MM.1S (cell line): ENCODE data around the gene CREB5.

Experiments
- DNase-seq: peaks from one replicate; pipeline ENCODE4 v3.0.0-alpha.2; 2015
- H2AFZ ChIP-seq: fragments of 300-600 bp; sonication (generic); 2 replicates; pipeline ENCODE4 v1.6.0; 2016; ENCODE audit warnings: antibody characterized with exemption, low read length
- H3F3A ChIP-seq: fragments of 300-600 bp; sonication (generic); 2 replicates; pipeline ENCODE4 v1.6.1; 2016; ENCODE audit warnings: mild to moderate bottlenecking, antibody characterized with exemption, low read length, moderate library complexity, mixed read lengths; ENCODE audit not compliant: insufficient read depth
- H3K27ac ChIP-seq: fragments of 300-600 bp; sonication (generic); 2 replicates; pipeline ENCODE4 v1.5.1; 2016; ENCODE audit warnings: mild to moderate bottlenecking, low read length
- H3K27me3 ChIP-seq: fragments of 300-600 bp; sonication (generic); replicated peaks from 2 replicates; pipeline ENCODE4 v1.6.0; 2016; ENCODE audit warnings: low read length; ENCODE audit not compliant: insufficient read depth
- H3K36me3 ChIP-seq: fragments of 300-600 bp; sonication (generic); replicated peaks from 2 replicates; pipeline ENCODE4 v1.6.1; 2016; ENCODE audit warnings: mild to moderate bottlenecking, low read length, mixed read lengths; ENCODE audit not compliant: insufficient read depth
- H3K4me1 ChIP-seq: fragments of 300-600 bp; sonication (generic); 2 replicates; pipeline ENCODE4 v1.6.1; 2016; ENCODE audit warnings: low read length, mixed read lengths
- H3K4me2 ChIP-seq: fragments of 300-600 bp; sonication (generic); 2 replicates; pipeline ENCODE4 v1.6.0; 2016; ENCODE audit warnings: low read depth, low read length
- H3K4me3 ChIP-seq: fragments of 300-600 bp; sonication (generic); 2 replicates; pipeline ENCODE4 v1.5.1; 2016; ENCODE audit warnings: low read length, mixed read lengths
- H3K79me2 ChIP-seq: fragments of 300-600 bp; sonication (generic); 2 replicates; pipeline ENCODE4 v1.6.1; 2016; ENCODE audit warnings: mixed run types, low read length, mixed read lengths
- H3K9ac ChIP-seq: fragments of 300-600 bp; sonication (generic); 2 replicates; pipeline ENCODE4 v1.6.1; 2016; ENCODE audit warnings: low read length, mixed read lengths
- H3K9me2 ChIP-seq: fragments of 300-600 bp; sonication (generic); replicated peaks from 2 replicates; pipeline ENCODE4 v1.6.1; 2016; ENCODE audit warnings: mild to moderate bottlenecking, low read length, mixed read lengths; ENCODE audit not compliant: insufficient read depth
- H3K9me3 ChIP-seq: fragments of 300-600 bp; sonication (generic); replicated peaks from 2 replicates; pipeline ENCODE4 v1.6.1; 2016; ENCODE audit warnings: mild to moderate bottlenecking, low read length, mixed read lengths; ENCODE audit not compliant: insufficient read depth
- H4K20me1 ChIP-seq: fragments of 300-600 bp; sonication (generic); 2 replicates; pipeline ENCODE4 v1.6.1; 2016; ENCODE audit warnings: mild to moderate bottlenecking, low read length, moderate library complexity, mixed read lengths; ENCODE audit not compliant: insufficient read depth
- CTCF ChIP-seq: fragments of 300-600 bp; sonication (generic); IDR thresholded peaks from 2 replicates; pipeline ENCODE4 v1.5.1; 2016; ENCODE audit warnings: antibody characterized with exemption, low read length, mixed read lengths
- EZH2 ChIP-seq: fragments of 300-600 bp; sonication (generic); optimal IDR thresholded peaks from 2 replicates; pipeline ENCODE3; 2017; ENCODE audit warnings: low read depth, mild to moderate bottlenecking, antibody characterized with exemption, low read length, mixed read lengths
- EZH2phosphoT487 ChIP-seq: fragments of 300-600 bp; sonication (generic); IDR thresholded peaks from 2 replicates; pipeline ENCODE4 v1.6.1; 2018; ENCODE audit warnings: antibody characterized with exemption, low read length

Gene CREB5

GRCh38 chr7:28707291-28707690 lies 295.0 kb downstream of the CREB5 start:
- no peak overlapping the region for H3K4me3 ChIP-seq

GRCh38 chr7:28708033-28708951 lies 296.0 kb downstream of the CREB5 start:
- no peaks in the 10 kb centered on the region for H3F3A ChIP-seq
- H3K4me3 ChIP-seq: no peak overlapping the region
- no peaks in the 10 kb centered on the region for H3K9me2 ChIP-seq
- H3K27ac ChIP-seq: no peak overlapping the region
- no peaks in the 10 kb centered on the region for H4K20me1 ChIP-seq
- no peak overlapping the region for H2AFZ ChIP-seq
- no peak for TF ChIP-seq CTCF
- no peak for TF ChIP-seq EZH2phosphoT487
- TF ChIP-seq EZH2: no peak
- H3K9me3 ChIP-seq: no peaks in the 10 kb centered on the region
- no peak overlapping the region for H3K4me2 ChIP-seq
- no peaks in the 10 kb centered on the region for H3K79me2 ChIP-seq
- H3K4me1 ChIP-seq: peaks cover 5% of the 10 kb centered on the region; the same call in 1 of the 2 replicates
- H3K27me3 ChIP-seq: no peaks in the 10 kb centered on the region
- no peak overlapping the region for H3K9ac ChIP-seq
- no peaks in the 10 kb centered on the region for H3K36me3 ChIP-seq
- DNase-seq: no peak

More at GRCh38 chr7:28707291-28707690, 295.0 kb downstream of the CREB5 start:
- Histone ChIP-seq H4K20me1 (no peaks in the 10 kb centered on the region), H3K27ac (no peak overlapping the region), H3K27me3 (no peaks in the 10 kb centered on the region), H2AFZ (no peak overlapping the region), H3K79me2 (no peaks in the 10 kb centered on the region), H3K9me2 (no peaks in the 10 kb centered on the region), H3K36me3 (no peaks in the 10 kb centered on the region), H3K9me3 (no peaks in the 10 kb centered on the region), H3K4me2 (no peak overlapping the region), H3F3A (no peaks in the 10 kb centered on the region), H3K9ac (no peak overlapping the region), H3K4me1 (peaks cover 5% of the 10 kb centered on the region; the same call in 1 of the 2 replicates)
- DNase-seq: no peak
- no peak for TF ChIP-seq EZH2
- no peak for TF ChIP-seq EZH2phosphoT487
- no peak for TF ChIP-seq CTCF

GRCh38 chr7:28709748-28710147 lies 297.4 kb downstream of the CREB5 start:
- H3K27me3 ChIP-seq: no peaks in the 10 kb centered on the region
- H2AFZ ChIP-seq: no peak overlapping the region
- no peaks in the 10 kb centered on the region for H3K9me3 ChIP-seq
- H3F3A ChIP-seq: no peaks in the 10 kb centered on the region
- TF ChIP-seq EZH2phosphoT487 (no peak), CTCF (no peak), EZH2 (no peak)
- no peaks in the 10 kb centered on the region for H3K9me2 ChIP-seq
- no peaks in the 10 kb centered on the region for H3K79me2 ChIP-seq
- no peak overlapping the region for H3K9ac ChIP-seq
- H3K4me2 ChIP-seq: no peak overlapping the region
- DNase-seq: no peak
- no peaks in the 10 kb centered on the region for H4K20me1 ChIP-seq
- H3K27ac ChIP-seq: no peak overlapping the region
- no peak overlapping the region for H3K4me3 ChIP-seq
- H3K36me3 ChIP-seq: no peaks in the 10 kb centered on the region
- H3K4me1 ChIP-seq: peaks cover 5% of the 10 kb centered on the region; the same call in 1 of the 2 replicates
